ENCODE measurements around the gene CACNA1C.

- TF ChIP-seq CTCF (IDR thresholded peaks at IDR 0.05) (no peak), POLR2AphosphoS5 (IDR thresholded peaks at IDR 0.05) (no peak), POLR2A (IDR thresholded peaks at IDR 0.05) (no peak)
These were observed 528.7 kb downstream of the CACNA1C start for GRCh38 chr12:2581293-2582045.

Measured in upper lobe of left lung (tissue), 4 donors.